C4-2B (cell line): ENCODE measurements around the gene LRRC61.
A peak's percentile ranks its signal among the peaks of the same experiment; 100 is the strongest.

Source experiments
- H3K27ac ChIP-seq: fragments of 450-650 bp; 2 replicates; pipeline ENCODE4 v1.5.1; 2017
- CTCF ChIP-seq: fragments of 450-650 bp; conservative IDR thresholded peaks from 2 replicates; pipeline ENCODE4 v1.5.1; 2017; ENCODE audit warnings: mild to moderate bottlenecking
- ZFX ChIP-seq: fragments of 450-650 bp; IDR thresholded peaks from 2 replicates; pipeline ENCODE4 v1.6.1; 2017

LRRC61 gene

GRCh38 chr7:150375662-150376521 lies 52.7 kb downstream of the LRRC61 start:
- H3K27ac ChIP-seq: no peak overlapping the region
- TF ChIP-seq ZFX (no peak), CTCF (no peak)

GRCh38 chr7:150376560-150376959 lies 53.4 kb downstream of the LRRC61 start:
- H3K27ac ChIP-seq: no peak overlapping the region
- TF ChIP-seq CTCF (no peak), ZFX (no peak)

GRCh38 chr7:150377196-150377595 lies 54.0 kb downstream of the LRRC61 start:
- TF ChIP-seq ZFX (no peak), CTCF (no peak)
- H3K27ac ChIP-seq: no peak overlapping the region; the same call in 1 of the 2 replicates

GRCh38 chr7:150377635-150378034 lies 54.5 kb downstream of the LRRC61 start:
- H3K27ac ChIP-seq: peak overlapping the region; percentile 97
- TF ChIP-seq ZFX (no peak), CTCF (no peak)

- no peak for TF ChIP-seq CTCF
- TF ChIP-seq ZFX: no peak
- H3K27ac ChIP-seq: peak overlapping the region; percentile 97
Observed at GRCh38 chr7:150378115-150378852, 55.1 kb downstream of the LRRC61 start.

- peak within 1 kb of the TSS; percentile 97 for H3K27ac ChIP-seq
Observed at GRCh38 chr7:150378853-150379440, 55.8 kb downstream of the LRRC61 start, which contains the start of gene ZNF775. Gene ZNF775 (plus strand): TSS chr7:150379330. CDS start chr7:150388471, 9,141 bp downstream.

More at GRCh38 chr7:150378853-150379440, 55.8 kb downstream of the LRRC61 start, which contains the start of gene ZNF775:
- TF ChIP-seq ZFX (peak; percentile 64; the same call in 1 of the 2 replicates), CTCF (no peak)
